Fibroblast of the aortic adventitia (primary cell): ENCODE measurements around the gene SLC25A38. TPM values are rescaled to one million over a fixed set of nuclear protein-coding genes. Genes with fewer than 3 reads are reported as not detected.

Experiments used
- DNase-seq: peaks from one replicate; pipeline ENCODE4 v3.0.0-alpha.2; 2010; ENCODE audit warnings: low read depth
- H3K4me3 ChIP-seq: 2 replicates; pipeline ENCODE4 v1.5.1; 2011; ENCODE audit warnings: low read depth, mild to moderate bottlenecking, control low read depth, low read length, moderate library complexity
- total RNA-seq: library from RNA; depleted of rRNA; stranded (reverse); fragments of >200 nt; gene quantifications from 2 replicates; pipeline ENCODE4 v1.2.3, GENCODE V29; 2012; ENCODE audit warnings: low replicate concordance
- TF ChIP-seq, protein P1 (sequence below): IDR thresholded peaks from 2 replicates; pipeline ENCODE4 v1.5.1; 2011; ENCODE audit warnings: mild to moderate bottlenecking, low read length, control low read depth, inconsistent platforms; ENCODE audit not compliant: insufficient read depth

SLC25A38 gene
- total RNA-seq, 1 donor = 19.3 TPM

- DNase-seq = no peak
- no peak overlapping the region for H3K4me3 ChIP-seq
- TF ChIP-seq, protein P1, sequence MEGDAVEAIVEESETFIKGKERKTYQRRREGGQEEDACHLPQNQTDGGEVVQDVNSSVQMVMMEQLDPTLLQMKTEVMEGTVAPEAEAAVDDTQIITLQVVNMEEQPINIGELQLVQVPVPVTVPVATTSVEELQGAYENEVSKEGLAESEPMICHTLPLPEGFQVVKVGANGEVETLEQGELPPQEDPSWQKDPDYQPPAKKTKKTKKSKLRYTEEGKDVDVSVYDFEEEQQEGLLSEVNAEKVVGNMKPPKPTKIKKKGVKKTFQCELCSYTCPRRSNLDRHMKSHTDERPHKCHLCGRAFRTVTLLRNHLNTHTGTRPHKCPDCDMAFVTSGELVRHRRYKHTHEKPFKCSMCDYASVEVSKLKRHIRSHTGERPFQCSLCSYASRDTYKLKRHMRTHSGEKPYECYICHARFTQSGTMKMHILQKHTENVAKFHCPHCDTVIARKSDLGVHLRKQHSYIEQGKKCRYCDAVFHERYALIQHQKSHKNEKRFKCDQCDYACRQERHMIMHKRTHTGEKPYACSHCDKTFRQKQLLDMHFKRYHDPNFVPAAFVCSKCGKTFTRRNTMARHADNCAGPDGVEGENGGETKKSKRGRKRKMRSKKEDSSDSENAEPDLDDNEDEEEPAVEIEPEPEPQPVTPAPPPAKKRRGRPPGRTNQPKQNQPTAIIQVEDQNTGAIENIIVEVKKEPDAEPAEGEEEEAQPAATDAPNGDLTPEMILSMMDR = no peak
Measured at GRCh38 chr3:39385456-39386090, 2.4 kb downstream of the SLC25A38 start.

DNA sequence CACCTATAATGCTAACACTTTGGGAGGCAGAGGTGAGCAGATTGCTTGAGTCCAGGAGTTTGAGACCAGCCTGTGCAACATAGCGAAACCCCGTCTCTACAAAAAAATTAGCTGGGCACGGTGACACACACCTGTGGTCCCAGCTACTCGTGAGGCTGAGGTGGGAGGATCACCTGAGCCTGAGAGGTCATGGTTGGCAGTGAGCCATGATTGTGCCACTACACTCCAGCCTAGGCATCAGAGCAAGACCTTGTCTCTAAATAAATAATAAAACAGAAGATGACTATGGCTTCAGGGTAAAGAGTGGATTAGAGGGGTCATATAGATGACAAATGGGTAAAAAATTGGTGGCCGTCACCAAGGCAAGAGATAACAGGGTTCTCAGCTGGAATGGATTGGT, 3.1 kb downstream of the SLC25A38 start:
- no peak for DNase-seq
- H3K4me3 ChIP-seq = no peak overlapping the region
- TF ChIP-seq, protein P1 = no peak

- DNase-seq = no peak
- TF ChIP-seq, protein P1 = no peak
- H3K4me3 ChIP-seq = no peak overlapping the region
Measured at GRCh38 chr3:39387411-39387975, 4.3 kb downstream of the SLC25A38 start.

DNA sequence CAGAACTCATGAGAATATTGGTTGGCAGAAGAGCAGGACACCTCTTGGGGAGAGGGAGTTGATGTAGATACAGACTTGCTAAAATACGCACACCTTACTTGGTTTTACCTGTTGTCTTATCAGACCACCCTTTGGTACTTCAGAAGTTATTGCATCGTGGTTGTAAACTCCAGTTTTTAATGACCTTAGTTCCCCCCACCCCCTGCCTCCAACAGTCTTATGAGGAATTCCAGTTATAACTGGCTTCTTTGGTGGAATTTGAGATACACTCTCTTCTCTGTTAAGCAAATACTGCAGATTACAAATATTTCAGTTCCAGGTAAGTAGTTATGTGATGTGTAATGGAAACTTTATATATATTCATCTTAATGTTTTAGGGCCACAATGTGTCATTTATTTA, 5.0 kb downstream of the SLC25A38 start:
- no peak overlapping the region for H3K4me3 ChIP-seq
- TF ChIP-seq, protein P1 = no peak
- no peak for DNase-seq

GRCh38 chr3:39388741-39389248, 5.6 kb downstream of the SLC25A38 start:
- TF ChIP-seq, protein P1 = no peak
- DNase-seq = no peak
- no peak overlapping the region for H3K4me3 ChIP-seq

DNA sequence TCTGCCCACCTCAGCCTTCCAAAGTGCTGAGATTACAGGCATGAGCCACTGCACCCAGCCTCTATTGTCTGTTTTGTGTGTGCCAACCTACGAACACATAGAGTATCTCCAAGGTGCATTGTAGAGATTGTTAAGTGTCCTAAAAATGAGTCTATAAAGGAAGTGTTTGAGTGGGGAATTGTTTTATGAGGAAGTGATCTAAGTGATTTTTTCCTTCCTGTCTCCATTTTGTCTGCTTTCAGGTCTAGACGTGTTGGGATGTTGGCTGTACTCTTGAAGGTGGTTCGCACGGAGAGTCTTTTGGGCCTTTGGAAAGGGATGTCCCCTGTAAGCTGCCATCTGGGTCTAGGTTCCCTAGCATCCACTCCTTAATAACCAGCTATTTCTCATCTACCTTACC, 7.0 kb downstream of the SLC25A38 start:
- no peak for DNase-seq

More for the DNA sequence above, 7.0 kb downstream of the SLC25A38 start:
- H3K4me3 ChIP-seq = no peak overlapping the region
- TF ChIP-seq, protein P1 = no peak
